HCT116 (cell line): ENCODE measurements around the gene PLA2G4B. TPM values are rescaled to one million over a fixed set of nuclear protein-coding genes. Genes with fewer than 3 reads are reported as not detected.

Experiments
- ATAC-seq: fragments of 200-7000 bp; cut with Tn5 transposase; 2 replicates; pipeline ENCODE4 v1.9.1; 2020; ENCODE audit warnings: mild to moderate bottlenecking, moderate library complexity
- BruUV-seq: library from RNA; stranded (reverse); fragments of 400-500 nt; replicated peaks from 2 replicates; lab custom pipeline; 2021; lab: Mats Ljungman, UMichigan
- CTCF ChIA-PET: fragments of 300-600 bp; sonication (Branson Sonifier 250); formaldehyde crosslinking; loops from one replicate; lab custom pipeline; 2021; ENCODE audit warnings: antibody characterized with exemption; lab: Charles Lee
- POLR2A ChIA-PET: fragments of 300-600, 350-600 bp; sonication (Branson Sonifier 250); formaldehyde crosslinking; loops from one replicate; lab custom pipeline; 2021; ENCODE audit warnings: antibody characterized with exemption; lab: Charles Lee
- RAD21 ChIA-PET, 2 experiments: fragments of 300-600 bp; sonication (Branson Sonifier 250); formaldehyde crosslinking; loops; one replicate each; lab custom pipeline; 2023; ENCODE audit warnings: low total read pairs in 2 of 2; ENCODE audit not compliant: uncharacterized antibody in 2 of 2, unreplicated experiment in 2 of 2, low non-redundant PET in 1 of 2; lab: Charles Lee
- DNase-seq: peaks from one replicate; pipeline ENCODE4 v3.0.0-alpha.2; 2010; ENCODE audit warnings: low read depth, low spot score
- H2AFZ ChIP-seq: fragments of 200-600 bp; shearing (Covaris generic), sonication (generic); 2 replicates; pipeline ENCODE4 v1.6.1; 2017; ENCODE audit warnings: low read depth, mixed run types, mixed read lengths, antibody characterized with exemption, low read length; ENCODE audit not compliant: poor library complexity, severe bottlenecking
- H3K27ac ChIP-seq: 2 replicates; pipeline ENCODE4 v1.5.1; 2012; ENCODE audit warnings: low read depth, low read length
- H3K27me3 ChIP-seq: fragments of 200-600 bp; sonication (generic); 2 replicates; pipeline ENCODE4 v1.6.1; 2016; ENCODE audit warnings: mixed run types, low read length, mixed read lengths; ENCODE audit not compliant: insufficient read depth
- H3K36me3 ChIP-seq, 2 experiments: fragments of 200-500 bp in 1 of 2; fragments of 200-600 bp in 1 of 2; sonication (Bioruptor generic) in 1 of 2; sonication (generic) in 1 of 2; 2 replicates each; pipeline versions ENCODE4 v1.5.1 to v1.6.1; 2014 to 2016; ENCODE audit warnings: low read length in 2 of 2, inconsistent platforms in 1 of 2, mixed read lengths in 1 of 2, mixed run types in 1 of 2; ENCODE audit not compliant: insufficient read depth in 2 of 2, control insufficient read depth in 1 of 2
- H3K4me1 ChIP-seq, 2 experiments: fragments of 200-600 bp in 1 of 2; sonication (generic) in 1 of 2; 2 replicates each; pipeline versions ENCODE4 v1.5.1 to v1.6.1; 2012 to 2017; ENCODE audit warnings: low read length in 2 of 2, inconsistent platforms in 1 of 2, mild to moderate bottlenecking in 1 of 2, mixed read lengths in 1 of 2, mixed run types in 1 of 2, moderate library complexity in 1 of 2; ENCODE audit not compliant: insufficient read depth in 2 of 2, control insufficient read depth in 1 of 2
- H3K4me2 ChIP-seq: fragments of 200-600 bp; sonication (generic); 2 replicates; pipeline ENCODE4 v1.6.1; 2017; ENCODE audit warnings: mixed run types, low read length, mixed read lengths
- H3K4me3 ChIP-seq, 2 experiments: fragments of 200-600 bp in 1 of 2; sonication (generic) in 1 of 2; replicated peaks in 1 of 2; 2 replicates each; pipeline ENCODE4 v1.5.1; 2011 to 2016; ENCODE audit warnings: low read length in 2 of 2, control low read depth in 1 of 2, low read depth in 1 of 2, mild to moderate bottlenecking in 1 of 2, mixed read lengths in 1 of 2, mixed run types in 1 of 2
- H3K79me2 ChIP-seq: fragments of 200-600 bp; sonication (generic); 2 replicates; pipeline ENCODE4 v1.6.1; 2017; ENCODE audit warnings: mild to moderate bottlenecking, mixed run types, low read length, moderate library complexity, mixed read lengths; ENCODE audit not compliant: insufficient read depth
- H3K9ac ChIP-seq: fragments of 200-600 bp; sonication (generic); 2 replicates; pipeline ENCODE4 v1.6.1; 2016; ENCODE audit warnings: low read length, mixed read lengths
- H3K9me2 ChIP-seq: fragments of 200-600 bp; sonication (generic), shearing (Covaris generic); 2 replicates; pipeline ENCODE4 v1.6.1; 2017; ENCODE audit warnings: mixed run types, mild to moderate bottlenecking, moderate library complexity; ENCODE audit not compliant: insufficient read depth
- H3K9me3 ChIP-seq, 2 experiments: fragments of 200-500 bp in 1 of 2; fragments of 200-600 bp in 1 of 2; sonication (Bioruptor generic) in 1 of 2; sonication (generic) in 1 of 2; 2 replicates each; pipeline ENCODE4 v1.6.1; 2014 to 2017; ENCODE audit warnings: low read length in 2 of 2, mixed read lengths in 2 of 2, inconsistent platforms in 1 of 2, low read depth in 1 of 2, mild to moderate bottlenecking in 1 of 2, mixed run types in 1 of 2, moderate library complexity in 1 of 2; ENCODE audit not compliant: control insufficient read depth in 1 of 2, insufficient read depth in 1 of 2
- H4K20me1 ChIP-seq: fragments of 200-600 bp; sonication (generic), shearing (Covaris generic); 2 replicates; pipeline ENCODE4 v1.6.1; 2017; ENCODE audit warnings: mixed run types, mild to moderate bottlenecking, moderate library complexity; ENCODE audit not compliant: insufficient read depth
- CEBPB ChIP-seq: IDR thresholded peaks from 2 replicates; pipeline ENCODE4 v1.6.1; 2012; ENCODE audit warnings: low read depth
- EGR1 ChIP-seq: IDR thresholded peaks from 2 replicates; pipeline ENCODE4 v1.6.1; 2012; ENCODE audit warnings: low read depth
- ELF1 ChIP-seq: IDR thresholded peaks from 2 replicates; pipeline ENCODE4 v1.6.1; 2012; ENCODE audit warnings: low read depth, borderline replicate concordance
- EZH2 ChIP-seq: fragments of 200-600 bp; sonication (generic); IDR thresholded peaks from 2 replicates; pipeline ENCODE4 v1.6.1; 2017; ENCODE audit warnings: antibody characterized with exemption, mixed run types
- EZH2phosphoT487 ChIP-seq: fragments of 200-600 bp; IDR thresholded peaks from 2 replicates; pipeline ENCODE4 v1.6.1; 2018; ENCODE audit warnings: antibody characterized with exemption, borderline replicate concordance
- FOSL1 ChIP-seq: IDR thresholded peaks from 2 replicates; pipeline ENCODE4 v1.6.1; 2012; ENCODE audit warnings: low read depth
- POLR2A ChIP-seq: IDR thresholded peaks from 2 replicates; pipeline ENCODE4 v1.7.0; 2011; ENCODE audit warnings: borderline replicate concordance; ENCODE audit not compliant: insufficient read depth, insufficient read length; ENCODE audit errors: extremely low read depth
- POLR2AphosphoS5 ChIP-seq: IDR thresholded peaks from 2 replicates; pipeline ENCODE4 v1.6.1; 2011; ENCODE audit warnings: mild to moderate bottlenecking, low read depth, low read length, moderate library complexity
- REST ChIP-seq: IDR thresholded peaks from 2 replicates; pipeline ENCODE4 v1.6.1; 2012; ENCODE audit warnings: low read depth
- SIN3A ChIP-seq: IDR thresholded peaks from 2 replicates; pipeline ENCODE4 v1.6.1; 2012; ENCODE audit warnings: low read depth
- SP1 ChIP-seq: IDR thresholded peaks from 2 replicates; pipeline ENCODE4 v1.6.1; 2012; ENCODE audit warnings: low read depth
- SRF ChIP-seq: IDR thresholded peaks from 2 replicates; pipeline ENCODE4 v1.6.1; 2012; ENCODE audit warnings: low read depth
- TCF7L2 ChIP-seq: IDR thresholded peaks from 2 replicates; pipeline ENCODE4 v1.7.0; 2011; ENCODE audit warnings: borderline replicate concordance, inconsistent platforms; ENCODE audit not compliant: insufficient read depth, insufficient read length; ENCODE audit errors: extremely low read depth
- YY1 ChIP-seq: IDR thresholded peaks from 2 replicates; pipeline ENCODE4 v1.6.1; 2011; ENCODE audit warnings: low read length, low read depth, moderate library complexity, mild to moderate bottlenecking; ENCODE audit not compliant: insufficient replicate concordance; ENCODE audit errors: extremely low read depth
- ZBTB33 ChIP-seq: IDR thresholded peaks from 2 replicates; pipeline ENCODE4 v1.6.1; 2011; ENCODE audit warnings: mild to moderate bottlenecking, low read length, moderate library complexity; ENCODE audit not compliant: insufficient replicate concordance; ENCODE audit errors: extremely low read depth
- ZFX ChIP-seq: fragments of 450-650 bp; IDR thresholded peaks from 2 replicates; pipeline ENCODE4 v1.6.1; 2017
- intact Hi-C: fragments of 100-400 bp; cut with micrococcal nuclease; formaldehyde crosslinking; loops from 2 replicates; pipeline ENCODE4 v1.10.0; 2022
- total RNA-seq: library from RNA; stranded (reverse); gene quantifications from one replicate; pipeline ENCODE4 v1.2.1, GENCODE V29; 2021; ENCODE audit not compliant: unreplicated experiment
- TF ChIP-seq, protein P1 (sequence below): IDR thresholded peaks from 2 replicates; pipeline ENCODE4 v1.6.1; 2012
- TF ChIP-seq, protein P2 (sequence below), 3 experiments: fragments of 200-600 bp in 1 of 3; sonication (generic) in 1 of 3; IDR thresholded peaks in 2 of 3; conservative IDR thresholded peaks in 1 of 3; 2 replicates each; pipeline ENCODE4 v1.5.1; 2012 to 2017; ENCODE audit warnings: low read depth in 2 of 3, low read length in 2 of 3, antibody characterized with exemption in 1 of 3, borderline replicate concordance in 1 of 3, control low read depth in 1 of 3, mild to moderate bottlenecking in 1 of 3, mixed read lengths in 1 of 3, mixed run types in 1 of 3, moderate library complexity in 1 of 3; ENCODE audit not compliant: insufficient read depth in 1 of 3

Gene PLA2G4B
- total RNA-seq, 1 experiment from 2014 or later, result 4.7 TPM

GRCh38 chr15:41839781-41840491 lies 1.3 kb downstream of the PLA2G4B start (continued):
- TF ChIP-seq EZH2 (no peak), ELF1 (no peak), SRF (no peak)

DNA sequence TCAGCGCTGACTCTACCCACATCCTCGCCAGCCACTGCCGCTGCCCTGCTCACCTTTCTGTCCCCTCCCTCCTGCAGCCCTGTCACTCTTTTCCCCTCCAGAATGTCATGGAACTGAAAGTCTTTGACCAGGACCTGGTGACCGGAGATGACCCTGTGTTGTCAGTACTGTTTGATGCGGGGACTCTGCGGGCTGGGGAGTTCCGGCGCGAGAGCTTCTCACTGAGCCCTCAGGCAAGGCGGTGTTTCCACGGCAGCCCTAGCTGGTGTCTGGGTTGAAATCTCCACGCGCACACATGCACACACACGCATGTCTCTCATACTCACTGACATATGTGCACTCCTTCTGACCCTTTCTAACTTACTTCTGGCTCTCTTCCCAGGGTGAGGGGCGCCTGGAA lies 2.0 kb downstream of the PLA2G4B start:
- ChIA-PET CTCF (no interaction called here), POLR2A (no interaction called here), RAD21 (no interaction called here)
- no TSS peak for BruUV-seq
- Histone ChIP-seq H3K4me3 (no peak overlapping the region), H3K4me1 (peaks cover 8 to 9% of the 10 kb centered on the region in 2 experiments; a peak in 2 of 4 replicates), H4K20me1 (no peaks in the 10 kb centered on the region), H2AFZ (no peak overlapping the region), H3K27ac (no peak overlapping the region), H3K4me2 (no peak overlapping the region), H3K9me2 (no peaks in the 10 kb centered on the region), H3K79me2 (no peaks in the 10 kb centered on the region), H3K9me3 (no peaks in the 10 kb centered on the region), H3K36me3 (no peaks in the 10 kb centered on the region), H3K27me3 (no peaks in the 10 kb centered on the region), H3K9ac (no peak overlapping the region)
- no peak for DNase-seq
- ATAC-seq, result no peak
- intact Hi-C loops, result no loop called here
- no peak for TF ChIP-seq YY1
- no peak for TF ChIP-seq SP1
- no peak for TF ChIP-seq POLR2AphosphoS5
- TF ChIP-seq POLR2A, result no peak
- no peak for TF ChIP-seq TCF7L2
- TF ChIP-seq, protein P1, sequence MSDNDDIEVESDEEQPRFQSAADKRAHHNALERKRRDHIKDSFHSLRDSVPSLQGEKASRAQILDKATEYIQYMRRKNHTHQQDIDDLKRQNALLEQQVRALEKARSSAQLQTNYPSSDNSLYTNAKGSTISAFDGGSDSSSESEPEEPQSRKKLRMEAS, result no peak
- no peak for TF ChIP-seq CEBPB
- no peak for TF ChIP-seq SIN3A
- TF ChIP-seq EGR1, result no peak
- TF ChIP-seq, protein P2, sequence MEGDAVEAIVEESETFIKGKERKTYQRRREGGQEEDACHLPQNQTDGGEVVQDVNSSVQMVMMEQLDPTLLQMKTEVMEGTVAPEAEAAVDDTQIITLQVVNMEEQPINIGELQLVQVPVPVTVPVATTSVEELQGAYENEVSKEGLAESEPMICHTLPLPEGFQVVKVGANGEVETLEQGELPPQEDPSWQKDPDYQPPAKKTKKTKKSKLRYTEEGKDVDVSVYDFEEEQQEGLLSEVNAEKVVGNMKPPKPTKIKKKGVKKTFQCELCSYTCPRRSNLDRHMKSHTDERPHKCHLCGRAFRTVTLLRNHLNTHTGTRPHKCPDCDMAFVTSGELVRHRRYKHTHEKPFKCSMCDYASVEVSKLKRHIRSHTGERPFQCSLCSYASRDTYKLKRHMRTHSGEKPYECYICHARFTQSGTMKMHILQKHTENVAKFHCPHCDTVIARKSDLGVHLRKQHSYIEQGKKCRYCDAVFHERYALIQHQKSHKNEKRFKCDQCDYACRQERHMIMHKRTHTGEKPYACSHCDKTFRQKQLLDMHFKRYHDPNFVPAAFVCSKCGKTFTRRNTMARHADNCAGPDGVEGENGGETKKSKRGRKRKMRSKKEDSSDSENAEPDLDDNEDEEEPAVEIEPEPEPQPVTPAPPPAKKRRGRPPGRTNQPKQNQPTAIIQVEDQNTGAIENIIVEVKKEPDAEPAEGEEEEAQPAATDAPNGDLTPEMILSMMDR (IDR thresholded peaks at IDR 0.05 in 2 of 3, conservative IDR thresholded peaks at IDR 0.05 in 1 of 3; ENCODE audit: borderline replicate concordance in 1 of 3, insufficient read depth in 1 of 3, low read depth in 2 of 3, low read length in 2 of 3), result no peak
- no peak for TF ChIP-seq SRF
- no peak for TF ChIP-seq REST
- TF ChIP-seq ZFX, result no peak
- no peak for TF ChIP-seq EZH2
- no peak for TF ChIP-seq FOSL1
- TF ChIP-seq EZH2phosphoT487, result no peak
- no peak for TF ChIP-seq ZBTB33
